Osteocyte (in vitro differentiated cells): Measurements from ENCODE around the gene DHDH. TPM values are rescaled to one million over a fixed set of nuclear protein-coding genes. Genes with fewer than 3 reads are reported as not detected.

Source experiments
- DNase-seq: peaks from one replicate; pipeline ENCODE4 v3.0.0; 2021; ENCODE audit warnings: mixed read lengths; ENCODE audit not compliant: unreplicated experiment; ENCODE audit errors: extremely low spot score
- H3K27ac Mint-ChIP-seq: one replicate; pipeline ENCODE4 v1.8.0; 2021; ENCODE audit warnings: mild to moderate bottlenecking, mixed read lengths; ENCODE audit not compliant: unreplicated experiment
- H3K27me3 Mint-ChIP-seq: one replicate; pipeline ENCODE4 v1.8.0; 2021; ENCODE audit warnings: mixed read lengths; ENCODE audit not compliant: unreplicated experiment
- H3K36me3 Mint-ChIP-seq: one replicate; pipeline ENCODE4 v1.8.0; 2021; ENCODE audit warnings: mixed read lengths; ENCODE audit not compliant: unreplicated experiment
- H3K4me1 Mint-ChIP-seq: one replicate; pipeline ENCODE4 v1.8.0; 2021; ENCODE audit warnings: mixed read lengths; ENCODE audit not compliant: unreplicated experiment
- H3K4me3 Mint-ChIP-seq: one replicate; pipeline ENCODE4 v1.8.0; 2021; ENCODE audit warnings: mild to moderate bottlenecking, moderate library complexity, mixed read lengths; ENCODE audit not compliant: unreplicated experiment
- H3K9me3 Mint-ChIP-seq: one replicate; pipeline ENCODE4 v1.8.0; 2021; ENCODE audit warnings: mixed read lengths; ENCODE audit not compliant: unreplicated experiment
- CTCF ChIP-seq: fragments of 200-600 bp; sonication (generic); IDR thresholded peaks from 2 replicates; pipeline ENCODE4 v1.5.0; 2021; ENCODE audit warnings: antibody characterized with exemption, mild to moderate bottlenecking, moderate library complexity
- total RNA-seq: library from RNA; stranded (reverse); gene quantifications from 2 replicates; pipeline ENCODE4 v1.2.1, GENCODE V29; 2021

DHDH gene
- total RNA-seq, 1 donor from 2014 or later = 0.67 TPM

GRCh38 chr19:48945817-48946216, 12.3 kb downstream of the DHDH start:
- H3K4me3 Mint-ChIP-seq = no peak overlapping the region
- DNase-seq = no peak
- H3K9me3 Mint-ChIP-seq = no peaks in the 10 kb centered on the region
- H3K27me3 Mint-ChIP-seq = no peaks in the 10 kb centered on the region
- no peaks in the 10 kb centered on the region for H3K36me3 Mint-ChIP-seq
- H3K4me1 Mint-ChIP-seq = peaks cover 8% of the 10 kb centered on the region
- no peak overlapping the region for H3K27ac Mint-ChIP-seq
- TF ChIP-seq CTCF = no peak

DNA sequence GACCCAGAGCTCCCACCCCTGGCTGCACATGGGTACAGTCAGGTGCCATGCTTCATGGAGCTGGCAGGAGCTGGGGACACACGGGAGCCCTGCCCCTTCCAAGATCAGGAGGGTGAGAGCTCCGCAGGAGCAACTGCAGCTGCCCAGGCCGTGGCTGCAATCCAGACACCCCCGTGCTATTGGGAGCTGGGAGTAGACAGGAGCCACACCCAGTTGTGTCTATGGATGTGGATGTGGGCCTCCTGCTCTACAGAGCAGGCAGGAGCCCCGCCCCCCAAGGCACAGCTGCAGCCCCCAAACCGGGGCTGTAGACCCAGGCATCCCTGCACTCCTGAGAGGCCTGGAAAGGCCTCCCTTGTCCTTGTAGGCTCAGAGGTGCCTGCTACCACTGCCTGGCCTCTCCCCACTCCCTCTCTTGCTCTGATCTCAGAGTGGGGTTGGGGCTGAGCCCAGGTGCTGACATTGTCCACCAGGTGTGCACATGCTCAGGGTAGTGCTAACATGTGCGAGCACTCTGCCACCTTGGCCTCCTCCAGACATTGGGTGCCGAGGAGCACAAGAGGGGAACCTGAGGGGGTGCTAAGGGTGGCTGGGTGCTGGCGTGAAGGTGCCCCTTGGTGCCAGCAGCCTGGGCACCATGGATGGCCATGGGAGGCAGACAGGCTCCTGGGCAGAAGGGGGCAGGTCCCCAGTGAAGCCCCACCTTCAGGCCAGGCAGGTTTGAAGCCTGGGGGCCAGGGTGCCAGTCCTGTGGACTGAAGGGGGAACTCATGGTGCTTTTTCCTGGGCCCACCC, 13.2 kb downstream of the DHDH start:
- H3K4me3 Mint-ChIP-seq = no peak overlapping the region
- TF ChIP-seq CTCF = no peak

DNA sequence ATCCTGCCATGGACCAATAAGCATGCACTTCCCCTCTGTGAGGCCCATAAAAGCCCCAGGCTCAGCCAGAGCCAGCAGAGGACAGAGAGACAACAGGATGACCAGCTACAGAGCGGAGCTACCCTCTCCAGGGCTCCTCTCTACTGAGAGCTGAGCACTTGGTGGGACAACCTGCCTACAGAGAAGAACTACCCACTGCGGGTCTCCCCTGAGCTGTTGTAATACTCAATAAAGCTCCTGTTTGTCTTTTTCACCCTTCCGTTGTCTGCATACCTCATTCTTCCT, 13.7 kb downstream of the DHDH start:
- H3K36me3 Mint-ChIP-seq = no peaks in the 10 kb centered on the region
- no peak overlapping the region for H3K27ac Mint-ChIP-seq
- no peak for TF ChIP-seq CTCF
- H3K4me1 Mint-ChIP-seq = peaks cover 8% of the 10 kb centered on the region
- no peaks in the 10 kb centered on the region for H3K9me3 Mint-ChIP-seq
- no peak for DNase-seq
- no peak overlapping the region for H3K4me3 Mint-ChIP-seq
- H3K27me3 Mint-ChIP-seq = no peaks in the 10 kb centered on the region

More for the DNA sequence above, 13.2 kb downstream of the DHDH start:
- DNase-seq = no peak
- Mint-ChIP-seq H3K27me3 (no peaks in the 10 kb centered on the region), H3K27ac (no peak overlapping the region), H3K9me3 (no peaks in the 10 kb centered on the region), H3K4me1 (peaks cover 8% of the 10 kb centered on the region), H3K36me3 (no peaks in the 10 kb centered on the region)

- no peak overlapping the region for H3K27ac Mint-ChIP-seq
- H3K9me3 Mint-ChIP-seq = no peaks in the 10 kb centered on the region
- H3K36me3 Mint-ChIP-seq = no peaks in the 10 kb centered on the region
Measured at GRCh38 chr19:48950159-48950558, 16.7 kb downstream of the DHDH start.

More at GRCh38 chr19:48950159-48950558, 16.7 kb downstream of the DHDH start:
- DNase-seq = no peak
- peaks cover 12% of the 10 kb centered on the region for H3K4me1 Mint-ChIP-seq
- TF ChIP-seq CTCF = no peak
- no peak overlapping the region for H3K4me3 Mint-ChIP-seq
- no peaks in the 10 kb centered on the region for H3K27me3 Mint-ChIP-seq
